Measurements from ENCODE around the gene CTTNBP2.

DNA sequence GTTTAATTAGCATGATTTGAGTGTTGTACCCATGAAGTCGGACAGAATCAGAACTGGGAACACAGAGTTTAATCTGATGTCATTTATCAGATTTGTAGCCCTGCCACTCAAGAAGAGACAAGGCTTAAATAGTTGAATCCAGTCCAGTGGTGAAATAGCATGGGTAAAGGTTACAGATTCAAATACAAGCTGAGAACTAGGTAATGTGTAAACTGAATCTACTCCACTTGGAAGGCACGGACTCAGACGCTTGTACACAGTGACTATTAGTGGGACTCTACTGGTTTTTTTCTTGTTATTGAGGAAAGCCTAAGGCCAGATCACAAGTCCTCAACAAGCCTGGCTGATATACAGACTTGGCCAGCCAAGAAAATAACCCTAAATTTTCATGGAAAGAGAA is 142.9 kb downstream of the CTTNBP2 start:
- TF ChIP-seq, protein P1, sequence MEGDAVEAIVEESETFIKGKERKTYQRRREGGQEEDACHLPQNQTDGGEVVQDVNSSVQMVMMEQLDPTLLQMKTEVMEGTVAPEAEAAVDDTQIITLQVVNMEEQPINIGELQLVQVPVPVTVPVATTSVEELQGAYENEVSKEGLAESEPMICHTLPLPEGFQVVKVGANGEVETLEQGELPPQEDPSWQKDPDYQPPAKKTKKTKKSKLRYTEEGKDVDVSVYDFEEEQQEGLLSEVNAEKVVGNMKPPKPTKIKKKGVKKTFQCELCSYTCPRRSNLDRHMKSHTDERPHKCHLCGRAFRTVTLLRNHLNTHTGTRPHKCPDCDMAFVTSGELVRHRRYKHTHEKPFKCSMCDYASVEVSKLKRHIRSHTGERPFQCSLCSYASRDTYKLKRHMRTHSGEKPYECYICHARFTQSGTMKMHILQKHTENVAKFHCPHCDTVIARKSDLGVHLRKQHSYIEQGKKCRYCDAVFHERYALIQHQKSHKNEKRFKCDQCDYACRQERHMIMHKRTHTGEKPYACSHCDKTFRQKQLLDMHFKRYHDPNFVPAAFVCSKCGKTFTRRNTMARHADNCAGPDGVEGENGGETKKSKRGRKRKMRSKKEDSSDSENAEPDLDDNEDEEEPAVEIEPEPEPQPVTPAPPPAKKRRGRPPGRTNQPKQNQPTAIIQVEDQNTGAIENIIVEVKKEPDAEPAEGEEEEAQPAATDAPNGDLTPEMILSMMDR (IDR thresholded peaks at IDR 0.05; ENCODE audit: low read length): no peak
- no peak for TF ChIP-seq EZH2phosphoT487 (IDR thresholded peaks at IDR 0.05; ENCODE audit: low read length)
